T-helper 2 cell treated with Interferon-gamma antibody and Interleukin-4, amounts not matched to agents 100 ng/mL and 5 ng/mL, for 36 hours (primary cell): Measurements from ENCODE around the gene KLHL11. TPM values are rescaled to one million over a fixed set of nuclear protein-coding genes. Genes with fewer than 3 reads are reported as not detected.
"Not testable (repeated sequence)": the region's sequence is repeated elsewhere in the genome, so short reads cannot be mapped to it uniquely, and the experiment has no call there.

Source experiments
- intact Hi-C: fragments of 100-400 bp; cut with micrococcal nuclease; formaldehyde crosslinking; loops from one replicate; pipeline ENCODE4 v1.15.1; 2023
- total RNA-seq: library from RNA; stranded (reverse); gene quantifications from 2 replicates; pipeline ENCODE4 v1.2.3, GENCODE V29; 2022

The KLHL11 gene
- total RNA-seq, 1 donor from 2014 or later, result 20.4 TPM

GRCh38 chr17:41840781-41841180, 24.4 kb downstream of the KLHL11 start:
- intact Hi-C loops, result not testable (repeated sequence)

- intact Hi-C loops, result not testable (repeated sequence)
Measured at GRCh38 chr17:41839448-41839847, 25.8 kb downstream of the KLHL11 start.

GRCh38 chr17:41837761-41838538, 27.3 kb downstream of the KLHL11 start, which contains the start of gene KLHL10:
TSS of gene KLHL10 (plus strand) at chr17:41837825. CDS start at chr17:41837933, 108 bp downstream.
- intact Hi-C loops, result no loop called here

- intact Hi-C loops, result no loop called here
Measured at GRCh38 chr17:41836550-41837196, 28.6 kb downstream of the KLHL11 start.

- intact Hi-C loops, result no loop called here
Measured at GRCh38 chr17:41835800-41836549, 29.2 kb downstream of the KLHL11 start, which contains the start of gene NT5C3B. TSS of gene NT5C3B (minus strand) at chr17:41836232. CDS start at chr17:41836193, 39 bp downstream.

- intact Hi-C loops, result no loop called here
Measured at GRCh38 chr17:41835214-41835799, 29.9 kb downstream of the KLHL11 start.

- intact Hi-C loops, result not testable (repeated sequence)
Measured at GRCh38 chr17:41829961-41830360, 35.3 kb downstream of the KLHL11 start.

GRCh38 chr17:41825175-41825845, 39.9 kb downstream of the KLHL11 start:
- intact Hi-C loops, result no loop called here

- intact Hi-C loops, result no loop called here
Measured at GRCh38 chr17:41824086-41824485, 41.1 kb downstream of the KLHL11 start.

GRCh38 chr17:41823580-41823979, 41.6 kb downstream of the KLHL11 start:
- intact Hi-C loops, result no loop called here

GRCh38 chr17:41823141-41823524, 42.1 kb downstream of the KLHL11 start:
- intact Hi-C loops, result no loop called here

- intact Hi-C loops, result no loop called here
Measured at GRCh38 chr17:41822216-41823140, 42.7 kb downstream of the KLHL11 start.

- intact Hi-C loops, result no loop called here
Measured at GRCh38 chr17:41821776-41822175, 43.4 kb downstream of the KLHL11 start.

- intact Hi-C loops, result no loop called here
Measured at GRCh38 chr17:41818024-41818423, 47.2 kb downstream of the KLHL11 start.

GRCh38 chr17:41816637-41817320, 48.4 kb downstream of the KLHL11 start:
- intact Hi-C loops, result no loop called here

- intact Hi-C loops, result loop anchor here (5.0 kb wide), 1 partner anchor 118 kb away; the partner anchor contains the start of gene ODAD4
Measured at GRCh38 chr17:41814195-41814594, 51.0 kb downstream of the KLHL11 start.

GRCh38 chr17:41813699-41814124, 51.5 kb downstream of the KLHL11 start:
- intact Hi-C loops, result loop anchor here (5.0 kb wide), 1 partner anchor 119 kb away; the partner anchor contains the start of gene ODAD4

GRCh38 chr17:41813152-41813680, 52.0 kb downstream of the KLHL11 start:
- intact Hi-C loops, result loop anchor here (5.0 kb wide), 1 partner anchor 119 kb away; the partner anchor contains the start of gene ODAD4
